Progenitor cell of endocrine pancreas (in vitro differentiated cells): Measurements from ENCODE around the gene RERG. TPM values are rescaled to one million over a fixed set of nuclear protein-coding genes. Genes with fewer than 3 reads are reported as not detected.

ENCODE experiments used
- DNase-seq: peaks from one replicate; pipeline ENCODE4 v3.0.0; 2021; ENCODE audit warnings: low spot score; ENCODE audit not compliant: unreplicated experiment
- H3K27ac Mint-ChIP-seq: 2 replicates; pipeline ENCODE4 v1.8.0; 2021; ENCODE audit warnings: mild to moderate bottlenecking, moderate library complexity, mixed read lengths
- H3K27me3 Mint-ChIP-seq: 2 replicates; pipeline ENCODE4 v1.8.0; 2021; ENCODE audit warnings: mixed read lengths
- H3K36me3 Mint-ChIP-seq: 2 replicates; pipeline ENCODE4 v1.8.0; 2022; ENCODE audit warnings: mixed read lengths; ENCODE audit not compliant: insufficient read depth
- H3K4me1 Mint-ChIP-seq: 2 replicates; pipeline ENCODE4 v1.8.0; 2021; ENCODE audit warnings: low read depth, mixed read lengths
- H3K4me3 Mint-ChIP-seq: 2 replicates; pipeline ENCODE4 v1.8.0; 2021; ENCODE audit warnings: low read depth, mild to moderate bottlenecking, moderate library complexity, mixed read lengths
- H3K9me3 Mint-ChIP-seq: 2 replicates; pipeline ENCODE4 v1.8.0; 2021; ENCODE audit warnings: low read depth, mixed read lengths
- long read RNA-seq: library from polyadenylated mRNA; unstranded; transcript quantifications from one replicate; pipeline ENCODE4 v2.0.0, GENCODE V29; 2020
- total RNA-seq: library from RNA; stranded (reverse); gene quantifications from 2 replicates; pipeline ENCODE4 v1.2.1, GENCODE V29; 2021
- TF ChIP-seq, protein P1 (sequence below): fragments of 200-600 bp; sonication (generic); IDR thresholded peaks from one replicate; pipeline ENCODE4 v1.5.0; 2021; ENCODE audit warnings: antibody characterized with exemption, mild to moderate bottlenecking; ENCODE audit not compliant: unreplicated experiment

Gene RERG, protein sequence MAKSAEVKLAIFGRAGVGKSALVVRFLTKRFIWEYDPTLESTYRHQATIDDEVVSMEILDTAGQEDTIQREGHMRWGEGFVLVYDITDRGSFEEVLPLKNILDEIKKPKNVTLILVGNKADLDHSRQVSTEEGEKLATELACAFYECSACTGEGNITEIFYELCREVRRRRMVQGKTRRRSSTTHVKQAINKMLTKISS
- 1.8 and 2.2 TPM in 2 replicates for total RNA-seq
- long read RNA-seq, partial matches to known transcripts = 0 of 4 reads
- long read RNA-seq, other reads (novel, unspliced or antisense) = 0 of 4 reads

DNA sequence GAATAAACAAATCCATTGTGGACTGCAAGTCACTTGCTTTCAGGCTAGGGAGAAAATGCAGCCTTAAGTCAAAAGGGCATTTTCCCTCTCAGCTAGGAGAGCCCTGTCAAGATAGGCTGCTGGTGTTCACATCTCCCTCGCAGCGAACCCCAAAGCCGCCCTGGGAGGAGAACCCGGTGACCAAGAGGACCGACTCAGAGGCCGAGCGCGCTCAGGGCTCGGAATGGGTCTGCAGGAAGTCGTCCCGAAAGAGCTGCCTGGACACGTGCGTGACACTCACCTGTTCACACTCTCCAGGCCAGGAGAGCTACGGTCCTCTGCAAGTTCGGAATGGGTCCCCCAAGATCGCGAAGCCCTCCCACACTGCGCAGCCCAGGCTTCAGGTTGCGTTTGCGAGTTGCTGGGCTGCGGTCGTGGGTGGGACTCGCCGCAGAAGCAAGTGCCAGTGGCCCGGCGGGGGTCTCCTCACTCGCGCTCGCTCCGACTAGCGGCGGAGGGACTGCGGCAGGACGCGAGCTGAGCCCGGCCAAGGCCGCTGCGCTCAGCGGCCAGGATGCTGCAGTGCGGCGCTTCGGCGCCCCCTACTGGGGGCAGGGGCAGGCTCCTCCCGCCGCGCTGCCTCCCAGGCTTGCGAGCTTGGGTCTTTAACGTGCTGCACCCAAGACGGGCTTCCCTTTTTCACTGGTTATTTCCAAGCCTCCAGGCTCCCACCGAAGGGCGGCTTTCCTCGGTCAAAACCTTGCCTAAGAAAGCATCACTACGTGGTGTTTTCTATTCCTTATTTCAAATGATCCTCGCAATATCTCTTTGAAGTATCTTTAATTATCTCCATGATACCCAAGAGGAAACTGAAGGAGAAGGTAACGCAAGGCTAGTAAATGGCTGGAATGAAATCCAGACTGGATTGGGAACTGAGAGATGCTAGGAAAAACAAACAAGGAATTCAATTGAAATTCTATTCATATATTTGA is at the start of gene RERG:
Gene RERG, minus strand, starts transcription at position 503 of the 971 bp plus-strand sequence. CDS start 3,928 bp downstream, outside the sequence.
- Mint-ChIP-seq H3K36me3 (no peaks in the 10 kb centered on the region), H3K4me1 (peaks cover 6% of the 10 kb centered on the region), H3K9me3 (no peaks in the 10 kb centered on the region), H3K27ac (peak within 1 kb of the TSS; percentile 30), H3K27me3 (peaks cover 21% of the 10 kb centered on the region), H3K4me3 (peak within 1 kb of the TSS; percentile 72)
- TF ChIP-seq, protein P1, sequence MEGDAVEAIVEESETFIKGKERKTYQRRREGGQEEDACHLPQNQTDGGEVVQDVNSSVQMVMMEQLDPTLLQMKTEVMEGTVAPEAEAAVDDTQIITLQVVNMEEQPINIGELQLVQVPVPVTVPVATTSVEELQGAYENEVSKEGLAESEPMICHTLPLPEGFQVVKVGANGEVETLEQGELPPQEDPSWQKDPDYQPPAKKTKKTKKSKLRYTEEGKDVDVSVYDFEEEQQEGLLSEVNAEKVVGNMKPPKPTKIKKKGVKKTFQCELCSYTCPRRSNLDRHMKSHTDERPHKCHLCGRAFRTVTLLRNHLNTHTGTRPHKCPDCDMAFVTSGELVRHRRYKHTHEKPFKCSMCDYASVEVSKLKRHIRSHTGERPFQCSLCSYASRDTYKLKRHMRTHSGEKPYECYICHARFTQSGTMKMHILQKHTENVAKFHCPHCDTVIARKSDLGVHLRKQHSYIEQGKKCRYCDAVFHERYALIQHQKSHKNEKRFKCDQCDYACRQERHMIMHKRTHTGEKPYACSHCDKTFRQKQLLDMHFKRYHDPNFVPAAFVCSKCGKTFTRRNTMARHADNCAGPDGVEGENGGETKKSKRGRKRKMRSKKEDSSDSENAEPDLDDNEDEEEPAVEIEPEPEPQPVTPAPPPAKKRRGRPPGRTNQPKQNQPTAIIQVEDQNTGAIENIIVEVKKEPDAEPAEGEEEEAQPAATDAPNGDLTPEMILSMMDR = peak; percentile 100
- peak; percentile 96 for DNase-seq

DNA sequence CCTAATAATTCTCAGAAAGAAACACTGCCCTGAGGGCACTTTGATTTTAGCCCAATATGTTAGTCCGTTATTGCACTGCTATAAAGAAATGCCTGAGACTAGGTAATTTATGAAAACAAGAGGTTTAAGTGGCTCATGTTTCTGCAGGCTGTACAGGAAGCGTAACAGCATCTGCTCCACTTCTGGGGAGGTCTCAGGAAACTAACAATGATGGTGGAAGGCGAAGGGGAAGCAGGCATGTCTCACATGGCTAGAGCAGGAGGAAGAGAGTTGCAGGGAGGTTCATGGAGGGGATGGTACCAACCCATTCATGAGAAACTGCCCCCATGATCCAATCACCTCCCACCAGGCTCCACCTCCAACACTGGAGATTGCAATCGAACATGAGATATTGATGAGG is 49.4 kb upstream of the RERG start:
- Mint-ChIP-seq H3K27ac (no peak overlapping the region), H3K36me3 (no peaks in the 10 kb centered on the region), H3K27me3 (no peaks in the 10 kb centered on the region), H3K4me3 (no peak overlapping the region), H3K4me1 (no peaks in the 10 kb centered on the region), H3K9me3 (no peaks in the 10 kb centered on the region)
- TF ChIP-seq, protein P1 = no peak
- no peak for DNase-seq

DNA sequence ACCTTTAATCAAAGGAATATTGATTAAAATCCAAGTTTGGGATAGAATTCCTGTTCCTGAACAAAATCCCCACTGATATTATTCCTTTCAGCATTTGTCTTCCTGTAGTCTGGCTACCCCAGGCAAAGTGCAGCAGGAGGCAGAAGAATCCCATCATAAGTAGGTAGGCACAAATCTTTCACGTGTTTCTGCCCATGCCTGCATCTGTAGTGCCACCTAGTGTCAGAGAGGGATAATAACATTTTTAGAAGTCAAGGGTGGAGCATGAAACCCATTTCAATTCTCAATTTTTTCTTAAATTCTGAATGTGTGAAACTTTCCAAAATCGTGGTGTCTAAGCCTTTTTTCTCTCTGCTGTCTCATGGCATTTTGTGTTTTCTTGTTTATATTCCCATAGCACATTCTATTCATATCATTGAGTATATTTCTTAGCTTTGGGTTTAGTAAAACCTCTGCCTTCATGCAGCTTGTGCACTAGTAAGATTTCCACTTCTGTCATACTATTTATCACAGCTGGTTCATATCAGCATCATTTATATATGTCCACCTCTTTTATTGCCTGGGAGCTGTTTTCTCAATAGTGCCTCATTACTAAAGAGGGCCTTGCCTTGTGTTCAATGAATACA is 47.8 kb upstream of the RERG start:
- Mint-ChIP-seq H3K27me3 (no peaks in the 10 kb centered on the region), H3K27ac (no peak overlapping the region), H3K36me3 (no peaks in the 10 kb centered on the region), H3K4me3 (no peak overlapping the region), H3K4me1 (no peaks in the 10 kb centered on the region), H3K9me3 (no peaks in the 10 kb centered on the region)
- DNase-seq = peak; percentile 29
- TF ChIP-seq, protein P1 = peak; percentile 99

DNA sequence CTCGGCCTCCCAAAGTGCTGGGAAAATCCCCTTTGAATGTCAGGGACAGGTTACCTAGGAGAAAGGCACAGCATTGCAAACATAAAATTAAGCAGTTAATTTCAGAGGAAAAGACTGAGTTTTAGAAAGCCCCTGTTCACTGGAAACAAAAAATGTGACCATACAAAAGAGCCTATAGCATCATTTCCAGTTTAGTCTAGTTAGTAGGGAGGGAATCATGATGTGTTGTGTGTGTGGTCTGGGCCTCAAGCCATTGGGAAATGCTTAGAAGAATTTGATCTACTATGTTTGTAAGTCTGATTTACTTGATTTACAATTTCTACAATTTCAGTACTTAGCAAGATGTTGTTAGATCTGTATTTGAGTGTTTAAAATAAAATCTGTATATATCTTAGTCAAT is 47.1 kb upstream of the RERG start:
- H3K4me1 Mint-ChIP-seq = no peaks in the 10 kb centered on the region
- no peak overlapping the region for H3K4me3 Mint-ChIP-seq
- TF ChIP-seq, protein P1 = no peak
- H3K27ac Mint-ChIP-seq = no peak overlapping the region
- no peaks in the 10 kb centered on the region for H3K9me3 Mint-ChIP-seq
- no peaks in the 10 kb centered on the region for H3K36me3 Mint-ChIP-seq
- no peak for DNase-seq
- H3K27me3 Mint-ChIP-seq = no peaks in the 10 kb centered on the region

DNA sequence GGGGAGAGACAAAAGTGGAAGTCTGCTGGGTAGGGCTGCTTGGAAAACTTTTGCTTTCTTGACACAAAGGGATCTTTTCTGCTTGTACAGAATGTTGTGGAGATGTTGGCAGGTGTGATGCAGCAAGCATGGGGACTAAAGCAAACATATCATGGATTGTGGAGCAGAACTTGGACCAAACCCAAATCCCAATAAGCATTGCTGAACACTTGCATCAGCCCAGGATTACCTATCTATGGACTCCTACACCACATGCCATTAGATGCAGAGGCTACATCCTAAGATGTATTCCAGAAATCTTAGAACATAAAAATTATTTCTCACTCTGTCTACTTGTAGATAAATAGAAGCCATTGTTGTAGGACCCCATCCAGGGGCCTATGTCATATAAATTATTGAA is 44.7 kb upstream of the RERG start:
- Mint-ChIP-seq H3K4me3 (no peak overlapping the region), H3K27ac (no peak overlapping the region), H3K36me3 (no peaks in the 10 kb centered on the region), H3K27me3 (no peaks in the 10 kb centered on the region), H3K4me1 (no peaks in the 10 kb centered on the region), H3K9me3 (no peaks in the 10 kb centered on the region)
- no peak for DNase-seq
- TF ChIP-seq, protein P1 = no peak
